ENCODE data around the gene LYZL1.
A peak's percentile ranks its signal among the peaks of the same experiment; 100 is the strongest.
"Not testable (repeated sequence)": the region's sequence is repeated elsewhere in the genome, so short reads cannot be mapped to it uniquely, and the experiment has no call there.

Gene LYZL1

DNA sequence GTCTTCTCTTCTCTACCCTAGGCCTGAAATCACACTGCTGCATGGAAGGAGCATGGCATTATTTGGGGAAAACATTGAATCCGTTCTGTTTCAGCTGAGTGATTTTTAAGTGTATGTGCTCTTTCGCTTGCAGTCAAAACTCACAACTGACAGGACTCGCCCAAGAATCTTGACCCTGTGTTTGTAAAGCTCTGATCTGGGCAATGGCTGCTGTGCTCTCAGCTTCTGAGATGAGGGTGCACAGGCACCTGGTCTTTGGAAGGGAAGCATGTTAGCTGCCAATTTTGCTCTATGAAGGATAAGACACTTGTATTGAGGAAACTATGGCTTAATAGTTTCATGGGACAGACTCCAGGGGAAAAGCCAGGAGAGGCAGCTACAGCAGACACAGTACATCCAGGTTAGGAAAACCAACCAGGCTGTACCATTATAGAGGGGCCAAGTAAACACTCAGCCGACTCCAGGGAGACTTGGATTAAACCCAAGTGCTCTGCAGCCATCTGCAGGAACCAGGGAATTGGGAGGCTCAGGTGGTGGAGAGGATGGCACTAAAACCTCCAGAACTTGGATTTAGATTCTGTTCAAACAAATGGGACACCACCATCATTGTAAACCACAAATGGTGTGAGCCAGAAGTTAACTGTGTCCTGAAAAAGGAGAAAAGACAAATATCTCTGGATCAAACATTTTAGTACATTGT, 43.3 kb downstream of the LYZL1 start:
- DNase-seq (ENCODE audit: low spot score), result no peak

DNA sequence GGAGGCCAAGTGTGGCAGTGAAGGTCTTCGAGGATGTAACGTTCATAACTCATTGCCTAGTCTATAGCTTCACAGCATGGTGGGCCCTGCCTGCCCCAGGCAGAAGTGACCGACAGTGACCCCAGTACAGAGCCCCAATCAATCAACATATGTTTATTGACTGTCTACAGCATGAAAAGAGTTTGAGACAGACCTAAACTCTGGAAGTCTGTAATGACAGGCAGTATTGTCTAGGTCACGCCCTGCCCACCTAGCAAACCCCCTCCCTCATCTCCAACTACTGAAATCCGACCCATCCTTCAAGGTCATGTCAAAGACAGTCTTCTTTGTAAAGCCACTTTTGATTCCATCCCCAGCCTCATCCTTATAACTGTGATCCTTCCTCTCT, 43.9 kb downstream of the LYZL1 start:
- no peak for DNase-seq (ENCODE audit: low spot score)

DNA sequence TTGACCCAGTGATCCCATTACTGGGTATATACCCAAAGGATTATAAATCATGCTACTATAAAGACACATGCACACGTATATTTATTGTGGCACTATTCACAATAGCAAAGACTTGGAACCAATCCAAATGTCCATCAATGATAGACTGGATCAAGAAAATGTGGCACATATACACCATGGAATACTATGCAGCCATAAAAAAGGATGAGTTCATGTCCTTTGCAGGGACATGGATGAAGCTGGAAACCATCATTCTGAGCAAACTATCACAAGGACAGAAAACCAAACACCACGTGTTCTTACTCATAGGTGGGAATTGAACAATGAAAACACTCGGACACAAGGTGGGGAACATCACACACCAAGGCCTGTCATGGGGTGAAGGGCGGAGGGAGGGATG, 48.7 kb downstream of the LYZL1 start:
- not testable (repeated sequence) for DNase-seq (ENCODE audit: low spot score)

DNA sequence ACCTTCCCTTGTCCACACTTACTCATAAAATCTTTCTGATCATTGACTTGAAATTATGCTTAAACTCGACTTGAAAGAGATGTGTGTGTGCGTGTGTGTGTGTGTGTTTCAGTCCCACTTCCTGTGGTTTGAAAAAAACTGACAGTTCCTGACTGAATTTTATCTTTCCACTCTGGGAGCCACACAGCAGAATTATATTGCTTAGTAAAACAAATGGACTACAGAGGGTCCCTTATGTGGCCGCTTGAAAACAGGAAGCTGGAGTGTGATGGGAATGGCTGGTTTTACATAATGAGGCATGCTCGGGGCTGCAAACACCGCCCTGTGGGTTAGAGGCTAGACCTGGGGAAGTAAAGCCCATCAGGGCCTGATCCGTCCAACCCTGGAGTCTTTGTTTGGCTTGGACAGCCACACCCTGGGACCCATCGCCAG, 54.8 kb downstream of the LYZL1 start:
- DNase-seq (ENCODE audit: low spot score), result peak; percentile 1

DNA sequence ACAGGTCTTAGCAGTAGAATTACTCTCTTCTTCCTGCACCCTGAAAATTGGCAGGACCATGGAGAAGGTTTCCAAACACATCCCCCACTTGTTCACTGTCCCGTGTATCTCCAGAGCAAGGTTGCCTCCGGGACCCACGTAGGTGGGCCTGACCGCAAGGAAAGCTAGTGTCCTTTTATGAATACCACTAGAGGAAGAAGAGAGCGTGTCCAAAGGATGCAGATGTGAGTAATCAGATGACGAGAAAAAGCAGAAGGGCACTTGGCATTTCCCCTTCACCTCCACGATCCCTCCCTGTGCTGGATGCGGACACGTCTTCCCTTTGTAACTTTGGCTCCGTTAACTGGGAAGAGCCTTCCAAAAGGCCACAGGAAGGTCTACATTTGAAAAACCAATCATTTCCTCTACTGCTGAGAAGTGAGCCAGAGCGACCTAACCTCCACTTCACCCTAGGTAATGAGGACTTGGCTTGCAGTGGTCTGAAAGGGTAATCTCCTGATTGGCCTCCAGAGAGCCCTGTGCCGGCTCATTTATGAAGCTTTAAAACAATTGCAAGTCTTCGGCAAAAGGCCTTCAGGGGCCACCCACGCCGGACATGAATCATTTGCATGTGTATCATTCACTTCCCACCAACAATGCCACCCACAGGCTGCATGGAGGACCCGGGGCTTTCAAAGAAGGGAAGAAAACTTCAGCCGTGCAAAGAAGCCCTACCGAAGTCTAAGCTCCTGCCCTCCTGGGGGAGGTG, 55.4 kb downstream of the LYZL1 start:
- peak; percentile 92 for DNase-seq (ENCODE audit: low spot score)

DNA sequence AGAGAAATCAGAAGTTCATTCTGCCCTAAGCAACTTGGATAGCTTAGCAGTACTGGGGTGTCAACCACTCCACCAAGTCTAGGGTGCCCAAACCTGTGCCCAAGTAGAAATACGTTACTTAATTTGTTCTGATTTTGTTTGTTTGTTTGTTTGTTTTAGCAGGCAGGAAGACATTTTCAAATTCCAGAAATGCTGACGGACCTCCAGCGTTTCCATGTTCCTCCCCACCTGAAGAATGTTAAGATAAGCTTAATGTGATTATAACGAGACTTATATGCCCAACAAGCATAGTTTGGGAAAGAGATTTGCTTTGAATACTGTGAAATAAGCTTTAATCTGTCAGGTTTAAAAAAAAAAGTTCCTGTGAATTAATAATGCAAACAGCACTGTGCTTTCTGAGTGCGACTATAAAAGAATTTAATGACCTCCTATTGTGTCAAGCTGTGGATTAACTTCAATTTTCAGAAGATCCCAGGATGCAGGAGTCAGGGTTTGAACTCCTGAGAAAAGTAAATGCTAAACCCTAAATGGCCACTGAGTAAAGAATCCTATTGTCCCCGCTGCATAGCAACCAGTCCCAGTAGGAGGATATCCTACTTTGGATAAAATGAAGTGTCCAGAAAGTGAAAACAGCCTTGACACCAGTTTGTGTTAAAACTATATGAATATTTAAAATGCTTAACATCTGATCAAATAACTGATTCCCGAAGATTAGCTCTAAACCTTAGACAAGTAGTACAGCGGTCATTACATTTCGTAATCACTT, 56.5 kb downstream of the LYZL1 start:
- DNase-seq (ENCODE audit: low spot score), result peak; percentile 1

DNA sequence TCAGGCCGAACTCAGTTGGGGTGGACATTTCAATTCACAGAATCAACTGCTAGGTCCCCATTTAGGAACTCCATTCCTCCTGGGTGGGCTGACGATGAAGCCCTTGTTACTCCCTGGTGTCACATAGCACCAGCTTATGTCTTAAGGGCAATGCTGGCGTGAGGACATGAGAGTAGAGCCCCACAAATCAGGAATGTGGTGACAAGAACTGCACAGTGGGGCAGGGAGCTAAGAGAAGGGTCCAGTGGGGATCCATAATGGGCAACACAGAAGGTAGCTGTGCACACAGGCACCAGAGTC, 57.0 kb downstream of the LYZL1 start:
- no peak for DNase-seq (ENCODE audit: low spot score)

DNA sequence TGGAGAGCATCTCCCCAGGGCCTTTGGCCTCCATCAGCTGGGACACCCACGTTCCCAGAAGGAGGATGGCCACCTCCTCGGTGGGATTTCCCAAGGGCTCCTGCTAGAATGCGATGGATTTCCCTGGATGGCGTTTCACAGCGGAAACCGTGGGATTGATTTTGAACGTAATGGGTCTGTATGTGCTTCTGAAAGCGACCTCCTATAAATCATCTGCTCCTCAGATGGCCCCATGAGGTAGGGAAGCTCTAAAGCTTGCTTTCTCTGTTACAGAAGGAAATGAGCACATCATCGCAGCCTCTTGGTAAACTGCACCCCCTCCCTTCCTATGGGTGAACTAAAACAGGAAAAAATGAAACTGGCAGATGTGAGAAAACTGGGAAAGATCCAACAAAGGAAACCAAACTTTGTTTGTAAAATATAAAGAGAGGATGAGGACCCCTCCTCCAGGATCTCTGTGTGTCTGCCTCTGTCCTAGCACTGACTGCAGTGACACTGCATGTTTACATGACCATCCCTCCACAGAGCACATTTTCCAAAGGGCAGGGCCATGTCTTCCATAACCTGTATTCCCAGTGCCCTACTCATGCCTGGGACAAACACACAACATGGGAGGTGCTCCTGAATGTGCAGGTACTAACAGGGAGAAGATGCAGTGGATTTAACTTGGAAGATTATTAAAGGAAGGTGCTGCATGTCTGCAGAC, 57.6 kb downstream of the LYZL1 start:
- DNase-seq (ENCODE audit: low spot score), result no peak

DNA sequence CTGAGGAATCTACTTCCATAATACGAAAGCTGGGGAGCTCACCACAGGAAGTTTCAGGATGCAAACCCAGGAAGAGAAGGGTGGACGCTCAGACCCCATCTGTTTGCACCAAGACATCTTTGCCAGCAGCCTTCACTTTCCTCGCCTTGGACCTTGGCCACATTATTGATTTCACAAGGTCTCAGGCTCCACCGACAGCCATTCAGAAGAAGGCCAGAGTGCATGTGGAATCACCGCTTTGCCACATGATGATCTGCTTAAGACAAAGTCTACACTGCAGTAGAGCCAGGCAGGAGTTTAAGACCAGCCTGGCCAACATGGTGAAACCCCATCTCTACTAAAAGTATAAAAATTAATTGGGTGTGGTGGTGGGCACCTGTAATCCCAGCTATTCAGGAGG, 60.0 kb downstream of the LYZL1 start:
- DNase-seq (ENCODE audit: low spot score), result no peak

DNA sequence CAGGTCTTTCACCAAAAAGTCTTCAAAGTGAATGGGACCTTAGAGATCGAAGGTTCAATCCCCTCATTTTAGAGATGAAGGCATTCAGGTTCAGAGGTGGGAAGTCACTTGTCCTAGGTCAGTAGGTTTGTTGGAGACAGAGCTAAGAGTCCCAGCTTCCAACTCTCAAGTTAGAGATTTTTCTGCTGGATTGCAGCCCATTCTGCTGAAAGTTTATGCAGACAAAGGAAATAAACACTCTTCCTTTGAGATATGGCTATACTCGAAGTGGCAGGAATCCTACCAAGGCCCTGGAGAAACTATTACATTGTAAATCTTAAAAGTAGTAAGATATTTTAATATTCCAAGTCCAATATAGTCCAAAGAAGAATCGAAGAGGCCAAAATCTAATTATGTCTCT, 64.4 kb downstream of the LYZL1 start:
- no peak for DNase-seq (ENCODE audit: low spot score)

DNA sequence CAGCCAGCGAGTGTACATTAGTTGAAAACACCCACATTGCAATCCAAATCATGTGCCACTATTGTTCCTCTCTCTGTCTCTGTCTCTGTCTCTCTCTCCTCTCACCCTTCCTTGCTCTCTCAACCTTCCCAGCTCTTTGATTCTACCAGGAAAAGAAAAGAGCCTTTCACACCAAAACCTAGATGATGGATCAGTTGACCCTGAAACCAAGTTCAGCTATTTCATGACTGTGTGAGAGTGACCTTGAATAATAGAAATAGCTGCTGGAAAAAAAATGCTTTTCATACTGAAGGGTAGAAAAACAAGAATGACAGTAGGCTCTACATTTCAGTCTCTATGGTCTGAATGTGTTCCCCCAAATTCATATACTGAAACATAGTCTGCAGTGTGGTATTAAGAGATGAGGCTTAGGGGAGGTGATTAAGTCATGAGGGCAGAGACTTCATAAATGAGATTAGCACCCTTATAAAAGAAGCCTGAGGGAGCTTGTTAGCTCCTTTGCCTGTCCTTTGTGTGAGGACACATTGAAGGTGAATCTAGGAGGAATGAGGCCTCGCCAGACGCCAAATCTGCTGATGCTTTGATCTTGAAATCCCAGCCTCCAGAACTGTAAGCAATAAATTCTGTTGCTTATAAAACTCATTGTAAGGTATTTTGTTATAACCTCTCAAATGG, 65.2 kb downstream of the LYZL1 start:
- DNase-seq (ENCODE audit: low spot score), result no peak

DNA sequence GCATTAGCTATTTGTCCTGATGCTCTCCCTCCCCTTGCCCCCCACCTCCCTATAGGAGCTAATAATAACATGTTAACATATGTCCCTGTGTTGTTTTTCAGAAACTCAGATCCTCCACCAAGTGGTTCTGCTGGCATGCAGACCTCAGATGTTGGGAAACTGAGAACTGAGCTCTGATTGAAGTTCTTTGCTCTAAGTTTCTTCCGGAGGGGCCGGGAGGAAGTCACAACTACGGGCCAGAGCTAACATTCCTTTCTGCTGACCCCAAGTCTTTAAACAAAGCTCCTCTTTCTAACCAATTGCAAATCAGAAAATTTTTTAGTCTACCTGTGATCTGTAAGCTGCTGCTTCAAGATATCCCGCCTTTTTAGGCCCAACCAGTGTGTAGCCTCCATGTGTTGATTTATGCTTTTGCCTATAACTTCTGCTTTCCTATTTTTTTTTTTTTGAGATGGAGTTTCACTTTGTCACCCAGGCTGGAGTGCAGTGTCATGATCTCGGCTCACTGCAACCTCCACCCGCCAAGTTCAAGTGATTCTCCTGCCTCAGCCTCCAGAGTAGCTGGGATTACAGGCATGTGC, 66.6 kb downstream of the LYZL1 start:
- DNase-seq (ENCODE audit: low spot score), result no peak

DNA sequence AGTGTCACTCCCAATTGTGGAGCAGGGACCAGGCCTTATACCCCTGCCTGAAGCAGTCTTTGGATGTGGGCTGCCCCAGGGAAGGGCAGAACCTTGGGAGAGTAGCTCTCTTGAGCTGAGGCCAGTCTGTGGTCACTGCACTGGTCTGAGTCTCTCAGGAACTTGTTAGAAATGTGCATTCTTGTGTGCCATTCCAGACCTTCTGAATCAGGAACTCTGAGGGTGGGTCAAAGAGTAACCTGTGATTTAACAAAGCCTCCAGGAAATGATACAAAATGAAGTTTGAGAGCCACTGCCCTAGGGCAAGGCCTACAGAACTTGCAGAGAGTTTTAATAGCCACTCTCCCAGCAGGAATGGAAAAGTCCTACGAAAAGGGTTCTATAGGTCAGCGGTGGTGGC, 68.1 kb downstream of the LYZL1 start:
- DNase-seq (ENCODE audit: low spot score), result no peak

DNA sequence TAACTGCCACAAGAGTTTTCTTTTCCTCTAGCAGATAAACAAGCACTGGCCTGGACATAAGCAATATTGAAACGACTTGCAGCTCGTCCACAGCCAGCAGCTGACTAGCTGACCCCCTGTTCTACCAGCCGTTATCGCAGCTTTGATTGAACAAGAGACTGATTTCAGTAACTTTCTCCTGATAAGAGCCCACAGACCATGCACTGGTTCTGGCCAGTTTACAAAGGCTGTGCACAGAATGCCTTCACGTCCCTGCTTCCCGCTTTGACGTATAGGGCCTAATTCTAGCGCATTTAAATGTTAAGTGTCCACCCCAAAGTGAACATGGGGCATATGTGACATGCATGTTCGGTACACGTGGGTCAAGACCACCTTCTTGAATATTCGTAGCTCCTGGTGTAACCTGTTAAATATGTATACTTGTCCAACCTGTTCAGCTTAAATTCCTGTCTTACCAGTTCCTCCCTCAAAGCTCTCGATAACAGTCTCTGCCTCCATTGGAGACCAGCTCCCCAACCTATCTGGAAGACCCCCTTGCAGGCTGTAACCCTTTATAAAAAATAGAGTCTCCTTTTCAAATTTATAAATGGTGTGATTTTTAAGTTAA, 69.2 kb downstream of the LYZL1 start:
- no peak for DNase-seq (ENCODE audit: low spot score)

DNA sequence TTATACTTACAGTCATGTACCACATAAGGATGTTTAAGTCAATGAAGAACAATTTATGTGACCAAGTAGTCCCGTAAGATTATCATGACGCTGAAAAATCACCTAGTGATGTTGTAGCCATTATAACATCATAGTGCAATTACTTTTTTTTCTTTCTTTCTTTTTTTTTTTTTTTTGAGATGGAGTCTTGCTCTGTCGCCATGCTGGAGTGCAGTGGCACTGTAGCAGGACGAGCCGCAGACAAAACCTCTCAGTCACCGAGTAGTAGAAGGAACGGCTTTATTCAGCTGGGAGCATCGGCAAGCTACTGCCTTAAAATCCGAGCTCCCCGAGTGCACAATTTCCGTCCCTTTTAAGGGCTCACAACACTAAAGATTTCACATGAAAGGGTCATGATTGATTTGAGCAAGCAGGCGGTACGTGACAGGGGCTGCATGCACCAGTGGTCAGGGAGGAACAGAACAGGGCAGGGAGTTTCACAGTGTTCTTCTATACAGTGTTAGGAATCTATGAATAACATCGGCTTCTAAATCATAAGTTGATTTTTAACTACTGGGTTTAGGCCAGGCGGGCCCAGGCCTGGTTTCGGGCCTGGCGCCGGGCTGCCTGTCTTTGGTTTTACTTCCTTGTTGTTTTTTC, 71.5 kb downstream of the LYZL1 start:
- DNase-seq (ENCODE audit: low spot score), result not testable (repeated sequence)
